Cardiac septum (tissue), 1 donor: ENCODE results near the gene ERBB4. TPM values are rescaled to one million over a fixed set of nuclear protein-coding genes. Genes with fewer than 3 reads are reported as not detected.

Experiments used
- DNase-seq: peaks from one replicate; pipeline ENCODE4 v3.0.0-alpha.2; 2020; ENCODE audit warnings: low spot score
- intact Hi-C: fragments of 100-400 bp; cut with DNase I; formaldehyde crosslinking; loops from one replicate; pipeline ENCODE4 v1.14.0; 2022
- total RNA-seq: library from RNA; stranded (reverse); fragmentation: NEBNext Ultra II Directional; extraction: Animal tissue kit (Norgen Biotek cat#: 25700); gene quantifications from one replicate; pipeline ENCODE4 v1.2.1, GENCODE V29; 2021
- donor health status: DM: no; HTN: no; CAD: no.

ERBB4 gene
- total RNA-seq, 1 donor from 2014 or later, result 13.8 TPM

DNA sequence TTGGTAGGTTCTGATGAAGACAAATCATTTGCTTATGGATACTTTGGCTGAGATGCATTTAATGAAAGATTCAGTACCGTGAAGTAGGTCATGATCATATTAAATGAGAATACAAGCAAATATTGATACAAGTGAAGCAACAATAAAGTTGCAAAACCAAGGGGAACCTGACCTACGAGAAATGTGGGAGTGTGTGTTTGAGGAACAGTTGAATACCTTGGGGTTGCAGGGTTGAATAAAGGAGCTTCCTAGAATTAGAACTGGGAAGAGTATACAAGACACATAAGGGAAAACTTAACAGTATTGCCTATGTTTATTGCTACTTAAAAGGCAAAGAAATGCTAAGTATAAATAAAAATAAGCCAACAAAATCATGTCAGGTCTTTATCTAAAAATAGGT, 702.9 kb downstream of the ERBB4 start:
- intact Hi-C loops, result no loop called here
- DNase-seq, result no peak

DNA sequence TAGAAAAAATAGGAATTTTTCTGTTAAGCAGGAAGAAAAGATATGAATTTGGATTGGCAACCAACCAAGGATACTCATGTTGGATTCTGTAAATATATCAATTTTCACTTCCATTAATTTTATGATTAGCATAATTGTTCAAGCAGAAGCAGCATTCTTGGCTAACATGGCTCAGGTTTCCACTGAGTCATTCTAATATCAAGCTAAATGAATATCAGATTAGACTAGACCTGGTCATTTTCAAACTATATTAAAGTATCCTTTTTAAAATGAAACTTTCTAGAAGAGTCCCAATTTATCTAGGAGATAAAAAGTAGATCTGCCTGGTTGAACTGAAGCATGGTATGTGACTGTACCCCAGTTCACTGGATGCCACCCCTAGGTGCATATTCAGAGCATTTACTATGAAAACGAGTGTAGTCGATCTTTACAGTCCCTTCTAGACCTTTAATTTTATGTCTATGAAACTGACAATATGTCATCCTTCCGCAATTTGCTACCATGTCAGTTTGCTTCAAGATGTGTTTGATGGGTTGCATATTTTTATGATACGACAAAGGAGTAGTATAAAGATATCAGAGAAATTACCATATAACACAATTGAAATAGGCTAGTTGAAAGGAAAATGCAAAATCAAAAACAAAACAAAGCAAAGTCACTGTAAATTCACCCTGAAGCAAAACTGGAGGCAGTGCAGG, 704.9 kb downstream of the ERBB4 start:
- intact Hi-C loops, result no loop called here
- no peak for DNase-seq

DNA sequence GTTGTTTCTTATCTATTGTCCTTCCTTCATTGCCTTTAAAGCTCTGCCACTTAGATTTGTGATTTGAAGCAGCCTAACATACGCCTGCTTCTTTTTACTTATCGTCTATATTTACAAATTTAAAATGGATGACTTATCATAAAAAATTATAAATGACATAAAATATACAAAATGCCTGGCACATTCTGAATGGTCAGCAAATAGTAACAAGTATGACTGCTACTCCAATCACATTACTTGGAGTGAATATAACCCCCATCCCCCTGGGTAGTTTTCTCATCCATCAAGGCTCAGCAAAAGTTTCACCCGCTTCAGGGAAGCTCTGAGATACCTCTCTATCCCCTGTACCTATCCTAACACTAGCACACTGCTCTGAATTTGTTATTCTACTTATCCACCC, 708.9 kb downstream of the ERBB4 start:
- DNase-seq, result no peak
- intact Hi-C loops, result no loop called here

DNA sequence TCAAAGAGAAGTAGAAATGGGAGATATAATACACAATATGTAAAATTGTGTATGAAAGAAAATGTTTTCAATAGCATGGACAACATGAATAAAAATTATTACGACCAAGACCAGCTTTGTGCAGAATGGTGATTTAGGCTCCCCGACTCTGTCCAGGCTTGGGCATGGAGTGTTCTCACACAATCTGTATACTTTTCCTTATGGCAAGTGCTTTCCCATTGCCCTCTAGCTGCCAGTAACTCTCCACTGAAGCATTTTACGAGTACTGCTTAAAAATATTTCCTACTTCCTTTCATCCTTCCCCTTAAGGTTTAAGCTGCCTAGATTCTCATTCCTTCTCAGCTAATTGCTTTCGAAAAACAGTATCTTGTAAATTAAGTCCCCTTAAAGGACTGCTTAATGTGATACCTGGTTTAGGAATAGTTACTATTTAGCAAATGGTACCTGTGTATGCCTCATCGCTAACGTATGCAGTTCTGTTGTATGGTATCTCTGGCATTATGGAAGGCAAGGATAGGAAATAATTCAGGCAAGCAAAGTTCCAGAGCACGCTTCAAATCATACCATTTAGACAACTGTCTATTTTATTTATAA, 714.6 kb downstream of the ERBB4 start:
- intact Hi-C loops, result no loop called here
- DNase-seq, result no peak

DNA sequence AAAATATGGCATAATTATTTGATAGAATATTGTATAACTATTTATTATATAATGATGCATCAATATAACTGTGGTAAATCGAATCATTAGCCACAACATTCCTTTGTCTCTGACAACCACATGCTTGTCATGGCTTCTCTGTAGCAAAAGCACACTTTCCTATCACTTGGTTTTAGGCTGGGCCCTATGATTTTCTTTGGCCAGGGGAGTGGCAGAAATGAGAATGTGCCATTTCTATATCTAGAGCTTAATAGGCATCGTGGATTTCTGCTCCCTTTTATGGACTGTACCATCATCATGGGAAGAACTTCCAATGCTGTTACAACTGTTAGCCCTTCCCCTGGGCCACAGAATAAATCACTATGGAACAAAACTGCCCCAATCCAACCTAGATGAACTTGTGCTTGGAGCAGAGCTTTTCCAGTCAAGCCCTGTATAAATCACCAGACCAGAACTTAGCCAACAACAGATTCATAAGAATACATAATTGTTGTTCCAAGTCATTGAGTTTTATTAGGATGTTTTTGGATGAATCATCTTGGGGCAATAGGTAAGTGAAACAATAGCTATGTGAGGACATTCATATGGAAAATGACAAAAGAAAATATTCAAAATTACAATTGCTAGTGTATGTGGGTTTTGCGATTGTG, 715.8 kb downstream of the ERBB4 start:
- intact Hi-C loops, result no loop called here
- DNase-seq, result no peak

DNA sequence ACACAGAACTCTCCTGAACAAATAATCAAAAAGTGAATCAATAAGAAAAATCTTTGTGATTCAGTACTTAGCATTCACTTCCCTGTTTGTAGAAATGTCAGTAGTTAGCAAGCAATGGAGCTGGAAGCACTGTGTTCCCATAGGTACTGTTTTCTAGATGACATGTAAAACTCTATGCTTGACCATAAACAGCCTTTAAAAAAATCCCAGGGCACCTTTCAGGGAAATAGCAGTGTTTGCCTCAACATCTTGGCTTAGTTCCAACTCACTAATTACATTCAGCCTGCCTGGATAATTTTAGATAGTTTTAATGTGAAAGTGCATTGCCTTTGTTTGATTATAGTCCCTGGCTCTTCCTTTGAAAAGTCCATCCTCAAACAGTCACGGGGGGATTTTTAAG, 721.8 kb downstream of the ERBB4 start:
- intact Hi-C loops, result no loop called here
- no peak for DNase-seq

DNA sequence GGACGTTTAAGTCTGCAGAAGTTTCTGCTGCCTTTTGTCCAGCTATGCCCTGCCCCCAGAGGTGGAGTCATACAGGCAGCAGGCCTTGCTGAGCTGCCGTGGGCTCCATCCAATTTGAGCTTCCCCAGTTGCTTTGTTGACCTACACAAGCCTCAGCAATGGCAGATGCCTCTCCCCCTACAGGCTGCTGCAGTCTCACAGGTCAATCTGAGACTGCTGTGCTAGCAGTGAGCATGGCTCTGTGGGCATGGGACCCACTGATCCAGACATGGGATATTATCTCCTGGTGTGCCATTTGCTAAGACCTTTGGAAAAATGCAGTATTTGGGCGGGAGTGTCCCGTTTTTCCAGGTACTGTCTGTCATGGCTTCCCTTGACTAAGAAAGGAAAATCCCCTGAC, 726.0 kb downstream of the ERBB4 start:
- DNase-seq, result no peak
- intact Hi-C loops, result no loop called here

DNA sequence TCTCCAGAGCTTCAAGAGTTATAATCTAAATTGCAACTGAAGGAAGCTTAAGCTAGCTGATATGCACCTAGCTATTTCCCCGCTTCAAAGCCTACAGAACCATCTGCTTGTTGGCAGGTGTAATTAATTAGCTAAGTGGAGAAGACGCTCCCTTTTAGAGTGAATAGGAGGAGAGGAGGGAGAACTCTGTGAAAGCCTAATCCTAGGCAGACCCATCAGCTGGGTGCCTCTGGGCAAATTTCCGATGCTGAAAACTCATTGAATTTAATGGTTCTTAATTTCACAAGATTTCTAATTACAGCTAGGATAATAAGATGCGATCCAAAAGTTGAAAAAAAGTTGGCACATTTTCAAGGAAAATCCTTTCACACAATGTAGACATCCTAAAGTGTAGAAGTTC, 735.9 kb downstream of the ERBB4 start:
- DNase-seq, result no peak
- intact Hi-C loops, result no loop called here

DNA sequence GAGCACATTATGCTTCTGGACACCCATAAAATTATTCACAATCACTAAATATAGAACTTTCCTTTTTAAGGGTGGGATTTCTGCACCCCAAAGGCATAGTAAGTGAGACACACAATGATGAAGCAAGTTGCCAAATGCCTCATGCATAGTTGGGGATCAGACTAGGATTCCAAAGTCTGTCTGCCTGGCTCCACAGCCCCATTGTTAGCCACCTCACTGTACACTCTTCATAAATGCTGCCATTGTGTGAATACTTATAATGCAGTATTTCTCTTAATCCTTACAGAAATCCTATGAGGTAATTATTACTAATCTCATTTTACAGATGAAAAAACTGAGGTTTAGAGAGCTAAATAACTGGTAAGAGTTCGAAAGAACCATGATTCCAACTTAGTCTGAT, 738.6 kb downstream of the ERBB4 start:
- DNase-seq, result no peak
- intact Hi-C loops, result no loop called here

DNA sequence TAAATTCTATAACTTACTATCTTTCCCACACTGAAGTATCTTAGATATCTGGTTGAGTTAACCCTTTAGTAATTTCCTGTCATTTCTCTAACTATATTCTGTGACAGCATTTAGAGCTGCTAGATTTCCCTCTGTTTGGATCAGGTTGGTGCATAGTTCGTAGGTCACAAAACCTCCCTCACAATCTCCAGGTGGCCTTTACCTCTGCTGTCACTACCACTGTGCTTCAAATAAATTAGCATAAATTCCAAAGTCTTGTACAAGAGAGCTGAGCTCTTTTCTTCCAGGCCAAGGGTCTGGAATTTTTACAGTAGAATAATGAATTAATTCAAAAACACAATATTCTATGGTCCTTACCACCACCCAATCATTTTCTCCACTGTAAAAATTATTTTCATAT, 739.7 kb downstream of the ERBB4 start:
- intact Hi-C loops, result no loop called here
- no peak for DNase-seq

DNA sequence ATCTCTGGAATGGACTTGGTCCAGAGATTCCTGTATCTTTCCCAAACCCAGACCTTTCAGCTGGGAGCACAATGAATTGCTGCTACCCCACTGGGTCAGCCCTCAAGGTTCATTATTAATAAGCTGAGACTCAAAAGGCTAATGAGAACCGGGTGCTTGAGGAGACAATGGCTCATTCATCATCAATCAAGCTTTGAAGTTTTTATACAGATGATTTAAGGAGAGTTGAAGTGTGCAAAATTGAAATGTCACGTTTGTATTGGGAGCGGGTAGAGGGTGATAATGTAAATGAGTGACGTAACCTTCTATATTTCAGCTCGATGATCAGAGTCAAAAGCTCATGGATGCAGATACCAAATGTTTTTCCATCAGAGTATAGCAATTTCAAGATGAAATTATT, 744.9 kb downstream of the ERBB4 start:
- intact Hi-C loops, result no loop called here
- DNase-seq, result no peak

DNA sequence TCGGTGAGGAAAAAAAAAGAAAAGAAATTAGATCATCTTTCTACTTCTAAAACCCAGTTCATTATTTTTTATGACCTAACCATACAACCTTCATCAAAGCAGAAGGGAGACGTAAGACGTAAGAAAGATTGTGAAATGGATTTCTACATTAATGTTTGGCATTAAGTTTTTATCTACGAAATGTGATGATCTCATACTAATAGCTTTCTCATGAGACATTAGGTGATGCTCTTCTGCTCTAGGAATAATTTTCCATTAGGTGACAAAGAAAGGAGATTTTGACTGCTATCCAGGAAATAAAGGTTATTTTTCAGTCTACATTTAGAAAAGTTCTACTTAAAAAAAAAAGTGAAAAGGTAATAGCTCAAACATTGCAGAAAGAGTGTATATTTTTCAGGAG, 748.6 kb downstream of the ERBB4 start:
- intact Hi-C loops, result no loop called here
- no peak for DNase-seq

DNA sequence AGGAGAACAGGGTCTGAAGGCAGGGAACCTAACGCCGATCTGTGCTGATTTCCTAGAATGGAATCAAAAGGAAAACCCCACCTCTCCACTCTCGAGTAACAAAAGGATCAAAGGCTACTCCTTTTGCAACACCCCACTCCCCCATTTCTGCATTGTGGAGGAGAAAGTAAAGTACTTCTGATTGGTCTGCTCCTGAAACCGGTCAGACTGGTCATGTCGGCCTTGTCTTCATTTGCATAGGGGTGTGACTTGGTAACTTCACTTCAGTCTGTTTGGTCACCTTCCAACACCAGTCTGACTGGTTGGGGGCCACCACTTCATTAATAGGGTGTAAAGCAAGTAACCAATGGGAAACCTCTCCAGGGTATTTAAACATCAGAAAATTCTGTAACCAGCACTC, 771.9 kb downstream of the ERBB4 start:
- intact Hi-C loops, result no loop called here
- DNase-seq, result no peak

DNA sequence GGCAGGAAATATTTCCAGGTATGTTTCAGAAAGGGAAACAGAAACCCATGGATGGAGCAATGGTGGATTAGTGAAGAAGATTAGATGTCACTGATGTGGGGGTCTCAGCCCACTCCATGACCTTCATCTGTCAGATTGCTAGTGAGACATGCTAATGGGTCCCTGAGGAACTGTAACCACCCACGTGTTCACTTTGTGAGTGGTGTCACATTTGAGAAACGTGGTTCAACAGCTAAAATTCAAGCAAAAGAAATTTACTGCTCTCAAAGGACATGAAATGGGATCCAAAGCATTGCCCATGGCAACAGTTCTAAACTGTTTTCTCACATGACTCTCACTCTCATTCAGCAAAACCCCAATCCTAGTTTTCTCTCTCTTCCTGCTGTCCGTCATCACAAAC, 776.1 kb downstream of the ERBB4 start:
- intact Hi-C loops, result no loop called here
- DNase-seq, result no peak

DNA sequence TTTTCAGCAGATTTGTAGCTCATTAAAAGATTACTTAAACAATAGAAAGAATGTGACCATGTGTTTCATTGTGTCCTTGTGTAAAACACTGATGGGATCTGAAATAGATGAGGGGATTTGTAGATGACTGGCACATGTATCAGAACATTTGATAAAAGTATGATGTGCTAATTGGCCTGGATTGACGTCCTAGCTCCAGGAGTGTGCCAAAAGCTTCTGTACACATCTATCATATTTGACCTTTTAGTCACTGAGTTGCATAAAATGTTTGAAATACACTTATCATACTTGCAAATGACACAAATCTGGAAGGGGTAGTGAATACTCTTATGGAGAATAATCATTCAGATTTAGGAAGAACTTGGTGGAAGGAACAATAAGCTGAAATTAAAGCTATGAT, 778.5 kb downstream of the ERBB4 start:
- intact Hi-C loops, result no loop called here
- DNase-seq, result no peak

DNA sequence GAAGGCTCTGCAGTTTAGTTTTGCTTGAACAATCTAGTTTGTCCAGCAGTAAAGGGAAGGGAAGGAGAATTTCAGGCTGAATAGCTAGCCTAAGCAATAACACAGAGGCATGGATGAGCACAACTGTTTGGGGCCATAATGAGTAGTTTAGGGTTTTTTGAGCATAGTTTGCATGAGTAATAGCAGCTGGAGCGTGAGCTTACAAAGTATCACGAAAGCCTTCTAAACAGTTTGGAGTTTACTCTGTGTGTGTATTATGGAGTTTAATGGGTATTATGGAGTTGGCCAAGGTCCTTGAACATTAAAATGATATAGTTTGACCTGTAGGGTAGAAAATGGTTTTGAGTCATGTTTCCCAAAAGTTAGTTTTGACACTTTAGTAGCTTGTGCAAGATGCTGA, 782.3 kb downstream of the ERBB4 start:
- no peak for DNase-seq
- intact Hi-C loops, result no loop called here

DNA sequence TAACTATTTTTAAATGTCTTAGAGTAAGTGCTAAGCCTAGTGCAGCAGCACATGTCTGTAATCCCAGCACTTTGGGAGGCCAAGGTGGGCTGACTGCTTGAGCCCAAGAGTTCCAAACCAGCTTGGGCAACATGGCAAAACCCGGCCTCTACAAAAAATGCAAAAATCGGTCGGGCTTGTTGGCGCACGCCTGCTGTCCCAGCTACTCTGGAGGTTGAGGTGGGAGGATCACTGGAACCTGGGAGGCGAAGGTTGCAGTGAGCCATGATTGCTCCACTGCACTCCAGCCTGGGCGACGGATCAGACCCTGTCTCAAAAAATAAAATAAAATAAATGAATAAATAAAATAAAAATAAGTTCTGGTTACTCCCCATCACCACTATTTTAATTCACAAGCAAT, 783.4 kb downstream of the ERBB4 start:
- no peak for DNase-seq
- intact Hi-C loops, result no loop called here

DNA sequence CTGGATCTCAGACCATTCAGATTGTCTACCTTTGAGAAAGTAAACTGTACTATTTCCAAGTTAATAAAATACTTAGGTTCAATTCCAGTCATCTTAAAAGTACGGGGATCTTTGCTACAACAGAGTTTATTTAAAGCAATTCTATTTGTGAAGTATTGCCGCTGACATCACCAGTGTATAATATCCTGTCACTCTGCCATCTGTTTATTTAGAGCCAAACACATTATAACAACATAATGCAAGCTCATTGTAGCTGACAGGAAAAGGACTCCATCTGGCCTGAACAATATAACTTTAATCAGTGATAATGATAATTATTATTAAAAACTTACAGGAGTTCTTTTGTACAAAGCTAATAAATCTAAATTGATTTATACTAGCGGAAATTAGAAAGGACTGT, 786.8 kb downstream of the ERBB4 start:
- DNase-seq, result no peak
- intact Hi-C loops, result no loop called here

DNA sequence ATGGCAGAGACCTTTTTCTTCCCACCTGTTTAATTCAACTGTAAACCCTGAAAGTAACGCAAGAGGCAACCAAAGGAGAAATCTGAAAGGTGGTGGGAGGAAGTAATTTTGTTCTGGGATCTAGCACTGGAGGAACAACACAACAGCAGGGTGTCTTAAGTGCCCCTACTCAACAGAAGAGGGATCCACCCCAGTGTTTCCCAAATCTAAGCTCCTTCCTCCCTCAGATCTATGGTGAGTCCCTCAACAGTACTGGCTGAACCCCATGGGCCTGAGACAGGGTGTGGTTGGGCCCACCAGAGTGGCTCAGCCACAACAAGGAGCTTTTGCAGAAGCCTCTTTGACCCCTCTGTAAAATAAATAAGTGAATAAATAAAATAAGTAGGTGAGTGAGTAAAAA, 790.3 kb downstream of the ERBB4 start:
- intact Hi-C loops, result loop anchor here (5.0 kb wide), 1 partner anchor 799 kb away; no protein-coding TSS in a partner anchor
- no peak for DNase-seq

DNA sequence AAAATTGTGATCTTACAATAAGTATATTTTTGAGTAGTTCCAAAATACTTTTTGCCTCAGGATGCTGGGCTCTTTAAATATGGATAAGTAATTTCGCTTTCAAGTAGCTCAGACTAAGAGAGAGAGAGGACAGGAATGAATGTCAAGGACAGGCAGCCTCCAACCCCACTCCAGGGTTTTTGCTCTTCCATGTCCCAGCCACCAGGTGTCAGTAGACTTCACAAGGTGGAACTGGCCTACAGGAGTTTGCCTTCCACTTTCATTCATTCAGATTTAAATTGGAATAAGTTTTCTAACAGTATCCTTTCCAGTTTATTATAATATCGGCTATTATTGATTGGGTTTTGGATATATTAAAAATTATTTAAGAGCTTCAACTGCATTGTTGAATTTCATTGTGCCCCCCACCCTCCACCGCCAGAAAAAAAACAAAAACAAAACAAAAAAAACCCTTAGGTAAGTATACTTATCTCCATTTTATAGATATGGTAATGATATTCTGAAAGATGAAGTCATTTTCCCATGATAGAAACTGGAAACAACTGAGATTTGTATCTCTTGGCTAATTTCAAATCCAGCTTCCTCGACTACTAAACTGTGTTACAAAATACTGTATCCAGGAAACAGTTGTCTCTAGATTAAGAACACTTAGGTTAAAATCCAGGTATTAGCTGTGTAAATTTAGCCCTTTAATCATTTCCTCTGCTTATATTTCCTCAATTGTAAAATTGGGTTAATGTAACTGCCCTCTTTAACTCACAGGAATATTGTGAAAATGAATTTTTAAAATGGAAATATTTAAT, 793.1 kb downstream of the ERBB4 start:
- intact Hi-C loops, result loop anchor here (5.0 kb wide), 1 partner anchor 802 kb away; no protein-coding TSS in a partner anchor
- DNase-seq, result no peak
